ENCODE data around the gene DBT.
"Not testable (repeated sequence)": the region's sequence is repeated elsewhere in the genome, so short reads cannot be mapped to it uniquely, and the experiment has no call there.

- TF ChIP-seq POLR2AphosphoS5 (IDR thresholded peaks at IDR 0.05; ENCODE audit: low read depth, low read length); PAX5 (IDR thresholded peaks at IDR 0.05; ENCODE audit: insufficient read depth, low read length, severe bottlenecking): not testable (repeated sequence)
Measured at GRCh38 chr1:100264081-100264480, 14.4 kb upstream of the DBT start.
